Esophagus squamous epithelium (tissue), 5 donors: ENCODE data around the gene RYR1. TPM values are rescaled to one million over a fixed set of nuclear protein-coding genes. Genes with fewer than 3 reads are reported as not detected.

Source experiments
- DNase-seq: peaks from one replicate; lab custom pipeline; 2025; lab: John Stamatoyannopoulos, UW
- H3K27ac ChIP-seq, 4 donors: fragments of 200-600 bp; sonication (generic); one replicate each; pipeline ENCODE4 v1.5.1; 2016 to 2019; ENCODE audit warnings: mild to moderate bottlenecking in 1 of 4
- H3K27me3 ChIP-seq, 4 donors: fragments of 200-600 bp; sonication (generic); 1 replicate in 3 of 4; 2 replicates in 1 of 4; pipeline versions ENCODE4 v1.5.1 to v1.6.0; 2017 to 2021; ENCODE audit warnings: antibody characterized with exemption in 1 of 4
- H3K36me3 ChIP-seq, 3 donors: fragments of 200-600 bp; sonication (generic); one replicate each; pipeline ENCODE4 v1.5.1; 2016 to 2019
- H3K4me1 ChIP-seq, 3 donors: fragments of 200-600 bp; sonication (generic); one replicate each; pipeline ENCODE4 v1.5.1; 2017 to 2019
- H3K4me3 ChIP-seq, 4 donors: fragments of 200-600 bp; sonication (generic); 1 replicate in 3 of 4; 2 replicates in 1 of 4; pipeline ENCODE4 v1.5.1; 2016 to 2019; ENCODE audit warnings: mild to moderate bottlenecking in 2 of 4, moderate library complexity in 1 of 4
- H3K9me3 ChIP-seq, 3 donors: fragments of 200-600 bp; sonication (generic); one replicate each; pipeline ENCODE4 v1.5.1; 2016 to 2019
- CTCF ChIP-seq, 6 experiments: fragments of 450-650 bp in 4 of 6; fragments of 200-600 bp in 2 of 6; sonication (generic) in 2 of 6; IDR thresholded peaks; one replicate each; pipeline ENCODE4 v1.5.1; 2016 to 2019; ENCODE audit warnings: antibody characterized with exemption in 6 of 6, mild to moderate bottlenecking in 4 of 6, moderate library complexity in 4 of 6
- POLR2A ChIP-seq, 4 donors: fragments of 450-650 bp; IDR thresholded peaks; one replicate each; pipeline ENCODE4 v1.6.1; 2017; ENCODE audit warnings: antibody characterized with exemption in 4 of 4, mild to moderate bottlenecking in 4 of 4, moderate library complexity in 3 of 4
- WGBS, 2 donors: methylation state at CpG; one replicate each; pipeline ENCODE4 v1.1.5; 2018; 5-methylcytosine and 5-hydroxymethylcytosine counted together
- intact Hi-C: fragments of 100-400 bp; cut with DNase I; formaldehyde crosslinking; loops from one replicate; pipeline ENCODE4 v1.15.0; 2022
- total RNA-seq, 4 donors: library from RNA; depleted of rRNA; stranded (reverse); fragments of >200 nt; gene quantifications; one replicate each; pipeline ENCODE4 v1.1.0, GENCODE V29; 2016
- donor health status: DM: yes; HTN: yes; CAD: no.

RYR1 gene
- total RNA-seq, 4 donors from 2014 or later, result 11.2 to 18.3 (median 13.8) TPM

GRCh38 chr19:38583219-38583984 lies 149.9 kb downstream of the RYR1 start:
- Histone ChIP-seq H3K36me3 (peaks cover 0 to 35% (median 0%) of the 10 kb centered on the region in 3 donors), H3K9me3 (no peaks in the 10 kb centered on the region), H3K27me3 (no peaks in the 10 kb centered on the region), H3K4me3 (no peak overlapping the region), H3K4me1 (peaks cover 0 to 18% (median 0%) of the 10 kb centered on the region in 3 donors), H3K27ac (no peak overlapping the region)
- TF ChIP-seq POLR2A (IDR thresholded peaks at IDR 0.05) (no peak), CTCF (IDR thresholded peaks at IDR 0.05) (no peak)
- WGBS, 2 donors, result 79 to 87% methylated on average over 12 to 14 of the region's 14 CpGs
- DNase-seq, result no peak
- intact Hi-C loops, result no loop called here

GRCh38 chr19:38583985-38584305 lies 150.5 kb downstream of the RYR1 start:
- Histone ChIP-seq H3K9me3 (no peaks in the 10 kb centered on the region), H3K4me1 (peaks cover 0 to 16% (median 0%) of the 10 kb centered on the region in 3 donors), H3K27me3 (no peaks in the 10 kb centered on the region), H3K27ac (no peak overlapping the region), H3K36me3 (peaks cover 0 to 35% (median 0%) of the 10 kb centered on the region in 3 donors), H3K4me3 (no peak overlapping the region)
- WGBS, 2 donors, result 79 to 82% methylated on average over 3 to 4 of the region's 4 CpGs
- no peak for TF ChIP-seq POLR2A (IDR thresholded peaks at IDR 0.05)
- TF ChIP-seq CTCF (IDR thresholded peaks at IDR 0.05), result no peak
- no peak for DNase-seq
- intact Hi-C loops, result no loop called here

- 94 to 100% methylated on average over 2 of the region's 2 CpGs for WGBS, 2 donors
- H3K27ac ChIP-seq, result no peak overlapping the region
- no peak for DNase-seq
- no peak overlapping the region for H3K4me3 ChIP-seq
- intact Hi-C loops, result no loop called here
- peaks cover 0 to 9% (median 0%) of the 10 kb centered on the region in 4 donors for H3K27me3 ChIP-seq
- TF ChIP-seq POLR2A (IDR thresholded peaks at IDR 0.05) (no peak), CTCF (IDR thresholded peaks at IDR 0.05) (no peak)
- peaks cover 0 to 26% (median 0%) of the 10 kb centered on the region in 3 donors for H3K36me3 ChIP-seq
- H3K9me3 ChIP-seq, result no peaks in the 10 kb centered on the region
- H3K4me1 ChIP-seq, result no peaks in the 10 kb centered on the region
Observed at GRCh38 chr19:38587562-38587961, 154.1 kb downstream of the RYR1 start.

- H3K9me3 ChIP-seq, result no peaks in the 10 kb centered on the region
- 45 to 86% methylated on average over 2 of the region's 2 CpGs for WGBS, 2 donors
- no peaks in the 10 kb centered on the region for H3K4me1 ChIP-seq
- no peak for TF ChIP-seq POLR2A (IDR thresholded peaks at IDR 0.05)
- no peak for TF ChIP-seq CTCF (IDR thresholded peaks at IDR 0.05)
- peaks cover 0 to 22% (median 0%) of the 10 kb centered on the region in 3 donors for H3K36me3 ChIP-seq
- no peak overlapping the region for H3K27ac ChIP-seq
- H3K4me3 ChIP-seq, result no peak overlapping the region
- no peak for DNase-seq
- intact Hi-C loops, result no loop called here
- peaks cover 0 to 11% (median 0%) of the 10 kb centered on the region in 4 donors for H3K27me3 ChIP-seq
Observed at GRCh38 chr19:38588041-38588440, 154.6 kb downstream of the RYR1 start.

GRCh38 chr19:38592940-38593339 lies 159.4 kb downstream of the RYR1 start:
- WGBS, 2 donors, result 75 to 76% methylated on average over 5 to 6 of the region's 6 CpGs
- intact Hi-C loops, result no loop called here

More at GRCh38 chr19:38592940-38593339, 159.4 kb downstream of the RYR1 start:
- Histone ChIP-seq H3K4me1 (peaks cover 5 to 14% (median 5%) of the 10 kb centered on the region in 3 donors), H3K9me3 (no peaks in the 10 kb centered on the region), H3K27ac (no peak overlapping the region), H3K36me3 (peaks cover 0 to under 1% (median 0%) of the 10 kb centered on the region in 3 donors), H3K27me3 (peaks cover 0 to 25% (median 0%) of the 10 kb centered on the region in 4 donors), H3K4me3 (no peak overlapping the region)
- DNase-seq, result no peak
- TF ChIP-seq CTCF (IDR thresholded peaks at IDR 0.05) (no peak), POLR2A (IDR thresholded peaks at IDR 0.05) (no peak)
